Erythroblast (primary cell): ENCODE results near the gene LHPP.

Experiments used
- GATA1 ChIP-seq: IDR thresholded peaks from 2 replicates; pipeline ENCODE4 v1.6.1; 2011; ENCODE audit warnings: low read depth, mild to moderate bottlenecking, control low read depth, low read length, moderate library complexity
- POLR2A ChIP-seq: IDR thresholded peaks from 2 replicates; pipeline ENCODE4 v1.6.1; 2011; ENCODE audit warnings: mild to moderate bottlenecking, low read length

GRCh38 chr10:124607693-124608092 is 146.1 kb downstream of the LHPP start:
- TF ChIP-seq POLR2A (no peak), GATA1 (no peak)
